ENCODE data around the gene VAV3. TPM values are rescaled to one million over a fixed set of nuclear protein-coding genes. Genes with fewer than 3 reads are reported as not detected.

VAV3 gene
- total RNA-seq, 1 experiment from 2014 or later: 2.7 TPM

Small RNA genes within 50 kb of the gene (small RNA-seq; reads per million reads assigned to genes)
- 0 reads per million in 2 experiments for gene MIR7852

Other genes with a start within 250 kb of the VAV3 start
- gene SLC25A24, start 235.2 kb upstream of the VAV3 start, total RNA-seq (2014; rRNA removed; shearing (Covaris generic)): 22.0 and 22.6 TPM in 2 replicates

All from SK-MEL-5 (cell line).